ENCODE data around the gene KRT73.

- TF ChIP-seq CTCF (IDR thresholded peaks at IDR 0.05; ENCODE audit: extremely low read depth in 1 of 2, insufficient read depth in 1 of 2, low read depth in 1 of 2, low read length in 2 of 2): no peak
- TF ChIP-seq POLR2A (IDR thresholded peaks at IDR 0.05; ENCODE audit: low read depth, low read length): no peak
- no peak for TF ChIP-seq EZH2 (IDR thresholded peaks at IDR 0.05; ENCODE audit: borderline replicate concordance, low read depth, low read length, severe bottlenecking)
- TF ChIP-seq FOS (IDR thresholded peaks at IDR 0.05; ENCODE audit: borderline replicate concordance, insufficient read depth, low read length): no peak
- no peak for TF ChIP-seq POLR2AphosphoS5 (IDR thresholded peaks at IDR 0.05; ENCODE audit: insufficient read depth, low read depth, low read length)
- TF ChIP-seq MAX (IDR thresholded peaks at IDR 0.05; ENCODE audit: insufficient read depth, insufficient read length): no peak
- no peak for TF ChIP-seq MYC (IDR thresholded peaks at IDR 0.05; ENCODE audit: low read depth, low read length)
- TF ChIP-seq GATA2 (IDR thresholded peaks at IDR 0.05; ENCODE audit: insufficient read depth, insufficient read length, low read depth, low read length): no peak
- no peak for TF ChIP-seq JUN (IDR thresholded peaks at IDR 0.05; ENCODE audit: borderline replicate concordance, insufficient read depth, insufficient read length, low read depth)
Measured at GRCh38 chr12:52655251-52655650, 36.9 kb upstream of the KRT73 start.
